ENCODE data around the gene KIF5B.
"Not testable (repeated sequence)": the region's sequence is repeated elsewhere in the genome, so short reads cannot be mapped to it uniquely, and the experiment has no call there.

Gene KIF5B

GRCh38 chr10:31990937-31991336, 65.3 kb downstream of the KIF5B start:
- Histone ChIP-seq H3K79me1 (ENCODE audit: low read length) (no peaks in the 10 kb centered on the region), H3K27me3 (ENCODE audit: insufficient read depth, low read length) (no peaks in the 10 kb centered on the region), H3K9me3 (ENCODE audit: insufficient read depth, low read depth, low read length) (no peaks in the 10 kb centered on the region), H2BK5ac (ENCODE audit: low read depth, low read length, poor library complexity) (no peak overlapping the region), H3K4me1 (ENCODE audit: control insufficient read depth in 1 of 2, insufficient read depth in 2 of 2, low read length in 2 of 2) (no peaks in the 10 kb centered on the region), H3K27ac (ENCODE audit: low read depth, low read length) (no peak overlapping the region), H3K9ac (ENCODE audit: low read length) (no peak overlapping the region), H4K8ac (ENCODE audit: low read depth, low read length) (no peak overlapping the region), H3K14ac (ENCODE audit: low read length) (no peak overlapping the region), H3K4me2 (ENCODE audit: low read length) (no peak overlapping the region), H3K36me3 (ENCODE audit: control insufficient read depth in 1 of 2, insufficient read depth in 2 of 2, low read length in 2 of 2) (no peaks in the 10 kb centered on the region), H2AFZ (ENCODE audit: insufficient read depth, low read length, poor library complexity) (no peak overlapping the region), H3K79me2 (ENCODE audit: control insufficient read depth, insufficient read depth, low read length, poor library complexity) (no peaks in the 10 kb centered on the region), H2BK120ac (ENCODE audit: insufficient read depth, low read length, poor library complexity) (no peak overlapping the region), H4K91ac (ENCODE audit: low read depth, low read length) (no peak overlapping the region), H3K18ac (ENCODE audit: low read length) (no peak overlapping the region), H2BK12ac (ENCODE audit: low read length) (no peak overlapping the region), H3K4ac (ENCODE audit: low read depth, low read length) (no peak overlapping the region), H3K23ac (ENCODE audit: low read length) (no peak overlapping the region), H3K4me3 (ENCODE audit: low read depth, low read length) (no peak overlapping the region), H4K12ac (ENCODE audit: low read depth, low read length) (no peak overlapping the region), H2AK5ac (ENCODE audit: low read length) (no peak overlapping the region)
- DNase-seq = no peak

GRCh38 chr10:31987786-31988185, 68.4 kb downstream of the KIF5B start:
- H2AK5ac ChIP-seq (ENCODE audit: low read length); H3K4ac ChIP-seq (ENCODE audit: low read depth, low read length); H2BK12ac ChIP-seq (ENCODE audit: low read length); H3K4me1 ChIP-seq (ENCODE audit: control insufficient read depth in 1 of 2, insufficient read depth in 2 of 2, low read length in 2 of 2); H3K9ac ChIP-seq (ENCODE audit: low read length); H3K23ac ChIP-seq (ENCODE audit: low read length); H3K14ac ChIP-seq (ENCODE audit: low read length); H3K27ac ChIP-seq (ENCODE audit: low read depth, low read length); H2BK120ac ChIP-seq (ENCODE audit: insufficient read depth, low read length, poor library complexity); H3K4me3 ChIP-seq (ENCODE audit: low read depth, low read length); H4K8ac ChIP-seq (ENCODE audit: low read depth, low read length); H2BK5ac ChIP-seq (ENCODE audit: low read depth, low read length, poor library complexity); H3K9me3 ChIP-seq (ENCODE audit: insufficient read depth, low read depth, low read length); H3K18ac ChIP-seq (ENCODE audit: low read length); H4K91ac ChIP-seq (ENCODE audit: low read depth, low read length); H4K12ac ChIP-seq (ENCODE audit: low read depth, low read length); H2AFZ ChIP-seq (ENCODE audit: insufficient read depth, low read length, poor library complexity); H3K36me3 ChIP-seq (ENCODE audit: control insufficient read depth in 1 of 2, insufficient read depth in 2 of 2, low read length in 2 of 2); H3K27me3 ChIP-seq (ENCODE audit: insufficient read depth, low read length); H3K79me2 ChIP-seq (ENCODE audit: control insufficient read depth, insufficient read depth, low read length, poor library complexity); H3K4me2 ChIP-seq (ENCODE audit: low read length); H3K79me1 ChIP-seq (ENCODE audit: low read length): not testable (repeated sequence)
- peak in 1 of 2 donors; percentile 64 for DNase-seq
- WGBS (ENCODE audit: extremely low coverage, insufficient coverage, insufficient read length) = no CpG with 5 or more reads among the region's 1 CpG

GRCh38 chr10:31982111-31982510, 74.1 kb downstream of the KIF5B start:
- Histone ChIP-seq H3K14ac (ENCODE audit: low read length) (no peak overlapping the region), H3K9ac (ENCODE audit: low read length) (no peak overlapping the region), H2BK5ac (ENCODE audit: low read depth, low read length, poor library complexity) (no peak overlapping the region), H3K4me3 (ENCODE audit: low read depth, low read length) (no peak overlapping the region), H3K27me3 (ENCODE audit: insufficient read depth, low read length) (no peaks in the 10 kb centered on the region), H3K9me3 (ENCODE audit: insufficient read depth, low read depth, low read length) (no peaks in the 10 kb centered on the region), H3K23ac (ENCODE audit: low read length) (no peak overlapping the region), H3K4me1 (ENCODE audit: control insufficient read depth in 1 of 2, insufficient read depth in 2 of 2, low read length in 2 of 2) (peaks cover 0 to 2% of the 10 kb centered on the region in 2 experiments), H3K18ac (ENCODE audit: low read length) (no peak overlapping the region), H4K12ac (ENCODE audit: low read depth, low read length) (no peak overlapping the region), H4K8ac (ENCODE audit: low read depth, low read length) (no peak overlapping the region), H2BK12ac (ENCODE audit: low read length) (no peak overlapping the region), H3K27ac (ENCODE audit: low read depth, low read length) (no peak overlapping the region), H3K79me1 (ENCODE audit: low read length) (no peaks in the 10 kb centered on the region), H3K36me3 (ENCODE audit: control insufficient read depth in 1 of 2, insufficient read depth in 2 of 2, low read length in 2 of 2) (no peaks in the 10 kb centered on the region), H4K91ac (ENCODE audit: low read depth, low read length) (no peak overlapping the region), H2AFZ (ENCODE audit: insufficient read depth, low read length, poor library complexity) (no peak overlapping the region), H3K79me2 (ENCODE audit: control insufficient read depth, insufficient read depth, low read length, poor library complexity) (no peaks in the 10 kb centered on the region), H2BK120ac (ENCODE audit: insufficient read depth, low read length, poor library complexity) (no peak overlapping the region), H2AK5ac (ENCODE audit: low read length) (no peak overlapping the region), H3K4ac (ENCODE audit: low read depth, low read length) (no peak overlapping the region), H3K4me2 (ENCODE audit: low read length) (no peak overlapping the region)
- DNase-seq = no peak
- no CpG with 5 or more reads among the region's 2 CpGs for WGBS (ENCODE audit: extremely low coverage, insufficient coverage, insufficient read length)

DNA sequence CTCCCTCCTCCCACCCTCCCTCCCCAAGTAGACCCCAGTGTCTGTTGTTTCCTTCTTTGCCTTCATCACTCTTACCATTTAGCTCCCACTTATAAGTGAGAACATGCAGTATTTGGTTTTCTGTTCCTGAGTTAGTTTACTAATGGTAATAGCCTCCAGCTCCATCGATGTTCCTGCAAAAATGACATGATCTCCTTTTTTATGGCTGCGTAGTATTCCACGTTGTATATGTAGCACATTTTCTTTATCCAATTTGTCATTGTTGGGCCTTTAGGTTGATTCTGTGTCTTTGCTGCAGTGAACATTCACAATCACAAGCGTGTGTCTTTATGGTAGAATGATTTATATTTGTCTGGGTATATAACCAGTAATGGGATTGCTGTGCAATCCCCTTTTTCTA, 75.8 kb downstream of the KIF5B start:
- H2BK120ac ChIP-seq (ENCODE audit: insufficient read depth, low read length, poor library complexity) = no peak overlapping the region
- no peaks in the 10 kb centered on the region for H3K79me2 ChIP-seq (ENCODE audit: control insufficient read depth, insufficient read depth, low read length, poor library complexity)
- H2BK5ac ChIP-seq (ENCODE audit: low read depth, low read length, poor library complexity) = no peak overlapping the region
- no peak overlapping the region for H2AFZ ChIP-seq (ENCODE audit: insufficient read depth, low read length, poor library complexity)
- H3K23ac ChIP-seq (ENCODE audit: low read length) = no peak overlapping the region
- H3K36me3 ChIP-seq (ENCODE audit: control insufficient read depth in 1 of 2, insufficient read depth in 2 of 2, low read length in 2 of 2) = no peaks in the 10 kb centered on the region
- H3K9me3 ChIP-seq (ENCODE audit: insufficient read depth, low read depth, low read length) = no peaks in the 10 kb centered on the region
- no peak overlapping the region for H2AK5ac ChIP-seq (ENCODE audit: low read length)
- DNase-seq = no peak
- H3K14ac ChIP-seq (ENCODE audit: low read length) = no peak overlapping the region
- no peak overlapping the region for H4K8ac ChIP-seq (ENCODE audit: low read depth, low read length)
- H3K4me2 ChIP-seq (ENCODE audit: low read length) = no peak overlapping the region
- no peak overlapping the region for H4K12ac ChIP-seq (ENCODE audit: low read depth, low read length)
- H4K91ac ChIP-seq (ENCODE audit: low read depth, low read length) = no peak overlapping the region
- no peak overlapping the region for H3K4ac ChIP-seq (ENCODE audit: low read depth, low read length)
- H3K27ac ChIP-seq (ENCODE audit: low read depth, low read length) = no peak overlapping the region
- H3K18ac ChIP-seq (ENCODE audit: low read length) = no peak overlapping the region
- no peak overlapping the region for H3K4me3 ChIP-seq (ENCODE audit: low read depth, low read length)
- H3K27me3 ChIP-seq (ENCODE audit: insufficient read depth, low read length) = no peaks in the 10 kb centered on the region
- H3K79me1 ChIP-seq (ENCODE audit: low read length) = no peaks in the 10 kb centered on the region
- no CpG with 5 or more reads among the region's 4 CpGs for WGBS (ENCODE audit: extremely low coverage, insufficient coverage, insufficient read length)
- no peak overlapping the region for H2BK12ac ChIP-seq (ENCODE audit: low read length)
- peaks cover 0 to 2% of the 10 kb centered on the region in 2 experiments for H3K4me1 ChIP-seq (ENCODE audit: control insufficient read depth in 1 of 2, insufficient read depth in 2 of 2, low read length in 2 of 2)
- H3K9ac ChIP-seq (ENCODE audit: low read length) = no peak overlapping the region

Measured in trophoblast cell (in vitro differentiated cells and primary cell).